Ovary (tissue), 3 donors: ENCODE data around the gene KCNMA1.

ENCODE experiments used
- CTCF ChIP-seq, 3 donors: fragments of 450-650 bp in 2 of 3; fragments of 200-600 bp in 1 of 3; IDR thresholded peaks; one replicate each; pipeline versions ENCODE4 v1.5.1 to v1.8.0; 2016 to 2022; ENCODE audit warnings: antibody characterized with exemption in 3 of 3, mild to moderate bottlenecking in 1 of 3
- POLR2A ChIP-seq: fragments of 450-650 bp; IDR thresholded peaks from one replicate; pipeline ENCODE4 v1.6.1; 2017; ENCODE audit warnings: antibody characterized with exemption, mild to moderate bottlenecking, moderate library complexity
- donor health status: DM: no; HTN: no; CAD: no.

DNA sequence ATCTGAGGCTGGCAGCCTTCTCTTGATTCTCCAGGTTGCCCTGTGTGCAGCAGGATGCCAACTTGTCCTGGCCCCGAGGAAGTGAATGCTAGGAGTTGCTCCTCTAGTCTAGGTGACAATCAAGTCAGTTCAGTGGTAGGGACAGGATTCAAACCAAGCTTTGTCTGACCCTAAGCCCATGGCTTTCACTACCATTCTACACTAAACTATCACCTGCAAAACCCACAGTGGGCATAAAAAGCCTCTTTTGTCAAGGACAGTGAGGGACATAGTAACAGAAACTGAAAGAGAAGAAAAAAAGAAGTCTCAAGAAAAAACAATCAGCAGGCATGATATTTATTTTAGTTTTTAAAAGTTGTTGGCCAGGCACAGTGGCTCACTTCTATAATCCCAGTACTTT lies 33.5 kb downstream of the KCNMA1 start:
- TF ChIP-seq CTCF (IDR thresholded peaks at IDR 0.05) (no peak), POLR2A (no peak)
